GM19324 (cell line): ENCODE results near the gene SIRPB2.

Experiments used
- ATAC-seq: cut with Tn5 transposase; IDR thresholded peaks from one replicate; pipeline ENCODE4 v1.9.1; 2021; ENCODE audit warnings: mild to moderate bottlenecking, moderate library complexity; ENCODE audit not compliant: unreplicated experiment, low FRiP score

SIRPB2 gene

GRCh38 chr20:1491281-1491840 lies at the start of gene SIRPB2:
Gene SIRPB2 (minus strand): TSS chr20:1491420. CDS start chr20:1491359, 61 bp downstream.
- ATAC-seq = no peak

- no peak for ATAC-seq
Measured at GRCh38 chr20:1539816-1540419, 48.7 kb upstream of the SIRPB2 start.

DNA sequence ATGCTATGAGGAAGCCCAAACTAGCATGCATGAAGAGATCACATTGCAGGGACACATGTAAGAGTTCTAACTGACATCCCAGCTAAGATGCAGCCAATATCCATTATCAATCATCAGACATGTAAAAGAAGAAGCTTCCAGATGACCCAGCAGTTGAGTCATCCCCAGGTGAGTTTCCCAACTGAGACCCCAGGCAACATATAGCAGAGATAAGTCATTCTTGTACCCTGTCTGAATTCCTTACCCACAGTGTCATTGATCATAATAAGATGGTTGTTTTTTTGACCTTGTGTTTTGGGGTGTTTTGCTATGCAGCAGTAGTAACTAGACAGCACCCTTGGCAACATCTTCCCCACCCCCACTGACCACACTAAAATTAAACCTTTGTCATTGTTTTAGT lies 47.4 kb upstream of the SIRPB2 start:
- no peak for ATAC-seq

DNA sequence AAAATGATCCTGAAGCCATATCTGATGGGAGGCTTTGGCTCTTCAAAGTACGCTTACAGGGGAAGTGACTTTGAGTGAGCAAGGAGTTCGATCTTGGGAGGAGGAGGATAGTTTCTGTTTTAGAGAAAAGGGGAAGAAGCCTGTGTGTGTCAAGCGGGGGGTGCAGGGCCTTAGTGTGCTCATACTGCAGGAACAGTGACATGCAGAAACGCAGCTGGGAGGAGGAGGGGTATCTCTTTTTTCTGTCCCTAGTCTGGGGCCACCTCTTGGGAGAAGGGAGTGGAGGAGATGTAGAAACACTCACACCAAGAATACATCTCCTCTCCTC lies 46.5 kb upstream of the SIRPB2 start:
- no peak for ATAC-seq

DNA sequence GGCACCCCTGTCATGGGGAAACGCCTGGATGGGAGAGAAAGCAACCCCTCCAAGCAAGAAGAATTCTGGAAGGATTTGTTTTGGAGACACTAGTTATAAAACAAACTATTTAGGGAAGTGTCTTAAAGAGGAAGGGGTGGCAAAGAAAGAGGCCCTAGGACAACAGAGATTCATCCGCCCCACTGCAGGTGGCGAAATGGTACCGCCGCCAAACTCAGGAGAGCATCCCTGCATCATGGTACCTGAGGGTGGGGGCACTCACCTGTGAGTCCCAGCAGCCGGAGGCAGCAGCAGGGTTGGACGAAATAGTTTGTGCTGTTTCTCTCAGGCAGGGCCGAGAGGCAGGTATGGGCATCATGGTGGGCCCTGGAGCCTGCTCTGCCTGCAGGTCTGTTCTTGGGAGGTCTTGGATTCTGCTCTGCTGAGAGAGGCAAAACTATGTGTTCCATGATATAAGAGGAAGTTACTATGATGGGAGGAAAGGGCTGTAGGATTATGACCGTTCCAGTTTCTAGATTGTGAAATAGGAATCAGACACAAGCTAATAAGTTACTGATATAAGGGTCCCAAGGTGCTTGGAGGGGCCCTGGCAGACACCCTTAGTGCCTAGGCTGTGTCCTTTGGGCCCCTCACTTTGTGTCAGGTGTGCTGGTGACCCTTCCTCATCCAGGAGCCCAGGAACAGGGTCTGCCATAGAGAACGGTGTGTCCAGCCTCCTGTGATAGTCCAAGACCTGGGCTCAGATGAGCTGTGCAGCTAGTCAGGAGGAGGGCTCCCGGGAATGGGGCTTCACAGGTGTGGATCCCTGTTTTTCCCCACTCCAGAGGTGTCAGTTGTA lies 45.9 kb upstream of the SIRPB2 start:
- ATAC-seq = no peak

DNA sequence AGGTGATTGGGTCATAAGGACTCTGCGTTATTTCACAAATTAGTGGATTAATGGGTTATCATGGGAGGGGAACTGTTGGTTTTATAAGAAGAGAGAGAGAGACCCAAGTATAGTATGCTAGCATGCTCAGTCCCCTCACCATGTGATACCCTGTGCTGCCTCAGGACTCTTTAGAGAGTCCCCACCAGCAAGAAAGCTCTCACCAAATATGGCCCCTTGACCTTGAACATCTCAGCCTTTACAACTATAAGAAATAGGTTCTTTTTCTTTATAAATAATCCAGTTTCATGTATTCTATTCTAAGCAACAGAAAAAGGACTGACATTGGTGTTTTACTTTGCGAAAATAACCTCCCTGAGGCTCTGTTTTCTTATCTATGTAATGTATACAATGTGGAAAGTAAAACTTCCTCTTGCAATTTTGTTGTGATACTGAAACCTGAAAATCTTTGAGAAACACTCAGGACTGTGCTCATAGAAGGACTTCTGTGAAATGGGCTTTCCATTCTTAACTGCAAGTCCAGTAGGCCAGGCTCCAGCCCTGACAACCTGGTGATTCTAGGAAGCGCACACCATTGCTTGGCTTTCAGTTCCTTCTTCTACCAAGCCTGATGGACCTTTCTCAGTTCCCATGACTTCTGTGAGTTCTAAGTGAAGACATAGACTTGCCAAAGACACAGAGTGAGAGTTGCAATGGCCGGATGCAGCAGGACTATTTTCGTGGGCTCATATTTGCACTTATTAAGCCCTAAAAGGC lies 44.4 kb upstream of the SIRPB2 start:
- peak; percentile 80 for ATAC-seq

DNA sequence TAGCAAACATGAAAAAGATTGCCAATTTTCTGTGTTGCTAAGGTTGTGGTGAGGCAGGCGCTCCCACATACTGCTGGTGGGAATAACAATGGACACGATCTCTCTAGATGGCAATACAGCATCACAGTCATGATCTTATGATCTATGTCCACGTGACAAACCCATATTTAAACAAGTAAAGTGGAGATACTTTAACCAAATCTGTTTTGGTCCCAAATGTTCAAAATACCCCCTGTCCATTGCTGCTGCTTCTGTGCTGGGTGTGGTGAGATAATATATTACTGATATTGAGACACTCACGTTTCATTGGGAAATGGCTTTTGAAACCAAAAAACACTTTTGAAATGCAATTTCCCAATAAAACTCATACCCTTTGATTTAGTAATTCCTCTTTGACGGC lies 43.3 kb upstream of the SIRPB2 start:
- ATAC-seq = no peak

GRCh38 chr20:1533059-1533458 lies 41.8 kb upstream of the SIRPB2 start:
- ATAC-seq = no peak

DNA sequence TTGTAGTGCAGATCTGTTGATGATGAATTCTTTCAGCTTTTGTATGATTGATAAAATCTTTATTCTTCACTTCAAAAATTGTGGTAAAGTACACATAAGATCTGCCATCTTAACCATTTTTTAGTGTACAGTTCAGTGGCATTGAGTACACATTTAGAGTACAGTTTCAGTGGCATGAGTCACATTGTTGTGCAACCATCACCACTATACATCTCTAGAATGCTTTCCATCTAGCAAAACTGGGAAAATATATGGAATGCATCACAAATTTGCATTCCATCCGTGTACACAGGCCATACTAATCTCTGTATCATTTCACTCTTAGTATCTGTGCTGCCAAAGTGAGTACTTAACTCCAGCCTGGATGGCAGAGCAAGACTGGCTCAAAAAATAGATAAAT lies 37.6 kb upstream of the SIRPB2 start:
- no peak for ATAC-seq

- ATAC-seq = no peak
Measured at GRCh38 chr20:1527923-1528322, 36.7 kb upstream of the SIRPB2 start.

DNA sequence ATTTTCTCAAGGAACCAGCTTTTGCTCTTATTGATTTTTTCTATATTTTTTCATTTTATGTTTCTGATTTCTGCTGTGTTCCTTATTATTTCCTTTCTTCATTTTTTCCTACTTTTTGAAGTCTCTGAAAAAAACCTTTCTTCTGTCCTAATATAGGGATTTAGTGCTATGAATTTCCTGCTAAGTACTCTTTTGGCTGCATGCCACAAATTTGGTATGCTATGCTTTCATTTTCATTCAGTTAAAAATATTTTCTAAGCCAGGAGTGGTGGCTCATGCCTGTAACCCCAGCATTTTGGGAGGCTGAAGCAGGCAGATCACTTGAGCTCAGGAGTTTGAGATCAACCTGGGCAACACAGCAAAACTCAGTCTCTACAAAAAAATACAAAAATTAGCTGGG lies 35.7 kb upstream of the SIRPB2 start:
- ATAC-seq = no peak

DNA sequence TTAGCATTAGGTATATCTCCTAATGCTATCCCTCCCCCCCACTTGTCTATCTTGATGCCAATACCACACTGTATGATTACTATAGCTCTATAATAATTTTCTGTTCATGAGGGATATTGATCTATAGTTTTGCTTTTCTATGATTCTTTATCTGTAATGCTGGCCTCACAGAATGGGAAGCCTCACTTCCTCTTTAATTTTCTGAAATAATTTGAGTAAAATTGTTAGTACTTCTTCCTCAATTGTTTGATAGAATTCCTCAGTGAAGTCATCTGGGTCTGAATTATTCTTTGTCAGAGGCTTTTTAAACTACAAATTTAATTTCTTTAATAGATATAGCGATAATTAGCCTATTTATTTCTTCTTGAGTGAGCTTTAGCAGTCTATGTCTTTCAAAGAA lies 35.1 kb upstream of the SIRPB2 start:
- no peak for ATAC-seq

DNA sequence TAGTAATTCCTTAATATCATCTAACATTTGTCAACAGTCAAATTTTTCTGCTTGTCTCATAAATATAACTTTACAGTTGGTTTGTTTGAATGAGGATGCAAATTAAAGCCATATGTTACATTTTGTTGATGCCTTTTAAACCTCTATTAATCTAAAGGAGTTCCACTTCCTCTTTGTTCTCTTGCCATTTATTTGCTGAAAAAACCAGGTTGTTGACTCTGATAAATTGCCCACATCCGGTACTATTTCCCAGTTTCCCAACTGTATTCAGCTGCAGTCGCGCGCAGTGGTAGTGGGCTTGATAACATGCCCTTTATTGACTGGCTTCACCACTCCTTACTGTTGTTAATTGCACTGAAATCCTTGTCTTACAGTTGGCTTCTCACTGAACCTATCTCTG lies 32.8 kb upstream of the SIRPB2 start:
- no peak for ATAC-seq

GRCh38 chr20:1517010-1517409 lies 25.8 kb upstream of the SIRPB2 start:
- no peak for ATAC-seq

- no peak for ATAC-seq
Measured at GRCh38 chr20:1513801-1514200, 22.6 kb upstream of the SIRPB2 start.

DNA sequence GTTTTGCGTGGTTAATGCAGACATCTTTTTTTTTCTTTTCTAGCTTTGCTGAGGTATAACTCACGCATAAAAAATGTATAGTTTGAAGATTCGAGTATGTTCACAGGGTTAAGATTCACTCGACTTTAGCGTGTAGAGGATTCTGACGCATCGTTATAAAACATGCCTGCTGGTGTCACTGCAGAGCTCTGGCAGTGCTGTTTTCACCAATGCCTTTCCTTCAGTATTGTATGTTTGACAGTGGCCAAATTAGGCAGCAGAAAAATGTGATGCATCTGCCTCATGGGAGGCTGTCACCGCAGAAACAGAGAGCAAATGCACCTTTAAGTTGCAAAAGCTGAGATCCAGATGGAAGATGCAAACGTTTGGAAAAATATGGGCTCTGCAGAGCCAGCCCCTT lies 18.0 kb upstream of the SIRPB2 start:
- no peak for ATAC-seq

DNA sequence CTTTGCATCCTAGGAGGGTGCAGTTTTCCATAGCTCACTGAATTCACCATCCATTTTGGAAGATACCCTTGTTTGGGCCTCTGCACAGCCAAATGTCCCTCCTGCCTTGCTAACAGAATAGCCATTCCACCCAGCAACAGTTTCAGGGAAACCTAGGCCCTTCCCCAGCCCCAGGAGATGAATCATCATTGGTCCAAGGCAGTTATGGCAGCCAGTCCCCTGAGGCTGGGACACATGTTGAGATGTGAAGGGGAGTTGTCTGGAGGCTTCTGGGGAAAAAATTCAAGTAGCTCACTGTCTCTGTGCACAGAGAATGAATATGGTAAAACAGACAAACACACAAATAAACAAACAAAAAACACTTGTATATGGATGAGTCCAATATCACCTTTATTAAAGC lies 17.4 kb upstream of the SIRPB2 start:
- no peak for ATAC-seq

DNA sequence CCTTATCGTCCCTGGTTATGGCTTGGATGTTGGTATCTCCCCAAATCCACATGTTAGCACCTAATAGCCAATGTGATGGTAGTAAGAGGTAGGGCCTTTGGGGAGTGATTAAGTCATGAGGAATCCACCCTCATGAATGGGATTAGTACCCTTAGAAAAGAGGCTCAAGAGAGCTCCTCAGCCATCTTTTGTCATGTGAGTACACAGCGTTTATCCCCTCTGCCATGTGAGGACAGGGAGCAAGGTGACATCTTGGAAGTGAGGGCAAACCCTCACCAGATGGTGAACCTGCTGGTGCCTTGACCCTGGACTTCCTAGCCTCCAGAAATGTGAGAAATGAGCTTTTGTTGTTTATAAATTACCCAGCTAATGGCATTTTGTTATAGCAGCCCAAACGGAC lies 16.1 kb upstream of the SIRPB2 start:
- no peak for ATAC-seq

- no peak for ATAC-seq
Measured at GRCh38 chr20:1505871-1506270, 14.7 kb upstream of the SIRPB2 start.

- ATAC-seq = no peak
Measured at GRCh38 chr20:1505361-1505760, 14.1 kb upstream of the SIRPB2 start.

- ATAC-seq = no peak
Measured at GRCh38 chr20:1503564-1504227, 12.5 kb upstream of the SIRPB2 start.
